Measurements from ENCODE around the gene N4BP2L2.

Gene N4BP2L2

DNA sequence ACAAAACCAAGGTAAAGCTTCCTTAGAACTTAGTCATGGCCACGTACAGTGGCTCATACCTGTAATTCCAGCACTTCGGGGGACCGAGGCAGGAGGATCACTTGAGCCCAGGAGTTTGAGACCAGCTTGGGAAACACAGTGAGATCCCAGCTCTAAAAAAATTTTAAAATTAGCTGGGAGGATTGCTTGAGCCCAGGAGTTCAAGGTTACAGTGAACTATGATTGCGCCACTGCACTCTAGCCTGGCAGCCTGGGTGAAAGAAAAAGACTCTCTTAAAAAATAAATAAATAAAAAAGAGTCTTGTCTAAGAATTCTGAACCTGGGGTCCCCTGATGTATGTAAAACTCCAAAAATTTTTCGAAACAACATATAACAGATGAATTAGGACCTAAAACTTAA is 34.9 kb downstream of the N4BP2L2 start:
- Histone ChIP-seq H3K4me1 (ENCODE audit: control insufficient read depth in 5 of 5, insufficient read depth in 5 of 5, low read length in 5 of 5) (no peaks in the 10 kb centered on the region), H3K36me3 (ENCODE audit: control insufficient read depth in 5 of 5, insufficient read depth in 5 of 5, low read length in 5 of 5) (peaks cover 3 to 29% (median 10%) of the 10 kb centered on the region in 5 donors), H3K4me3 (ENCODE audit: low read depth in 1 of 5, low read length in 5 of 5) (no peak overlapping the region), H3K9me3 (ENCODE audit: control insufficient read depth in 5 of 5, low read length in 5 of 5) (no peaks in the 10 kb centered on the region), H3K9ac (ENCODE audit: low read length in 5 of 5) (no peak overlapping the region), H3K27ac (ENCODE audit: low read depth, low read length) (no peak overlapping the region), H3K27me3 (ENCODE audit: control insufficient read depth in 5 of 5, insufficient read depth in 4 of 5, low read length in 5 of 5) (no peaks in the 10 kb centered on the region)

DNA sequence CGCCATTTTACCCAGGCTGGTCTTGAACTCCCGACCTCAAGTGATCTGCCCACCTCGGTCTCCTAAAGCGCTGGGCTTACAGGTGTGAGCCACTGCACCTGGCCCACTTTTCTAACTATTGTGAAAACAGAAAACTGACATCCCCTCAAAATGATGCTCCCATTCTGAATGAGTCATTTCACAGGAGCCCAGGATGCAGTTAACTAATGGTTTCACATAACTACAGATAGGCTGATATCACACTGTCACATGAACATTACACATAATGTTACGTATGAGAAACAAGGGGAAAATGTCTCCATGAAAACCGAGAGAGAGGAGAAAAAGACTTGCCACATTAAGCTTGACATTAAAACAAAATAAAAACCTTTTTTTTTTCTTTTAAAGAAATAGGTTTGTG is 37.5 kb downstream of the N4BP2L2 start:
- Histone ChIP-seq H3K27me3 (ENCODE audit: control insufficient read depth in 5 of 5, insufficient read depth in 4 of 5, low read length in 5 of 5) (no peaks in the 10 kb centered on the region), H3K9ac (ENCODE audit: low read length in 5 of 5) (no peak overlapping the region), H3K4me1 (ENCODE audit: control insufficient read depth in 5 of 5, insufficient read depth in 5 of 5, low read length in 5 of 5) (peaks cover 0 to 5% (median 0%) of the 10 kb centered on the region in 5 donors), H3K36me3 (ENCODE audit: control insufficient read depth in 5 of 5, insufficient read depth in 5 of 5, low read length in 5 of 5) (peaks cover 1 to 5% (median 3%) of the 10 kb centered on the region in 5 donors), H3K27ac (ENCODE audit: low read depth, low read length) (no peak overlapping the region), H3K4me3 (ENCODE audit: low read depth in 1 of 5, low read length in 5 of 5) (no peak overlapping the region), H3K9me3 (ENCODE audit: control insufficient read depth in 5 of 5, low read length in 5 of 5) (no peaks in the 10 kb centered on the region)

DNA sequence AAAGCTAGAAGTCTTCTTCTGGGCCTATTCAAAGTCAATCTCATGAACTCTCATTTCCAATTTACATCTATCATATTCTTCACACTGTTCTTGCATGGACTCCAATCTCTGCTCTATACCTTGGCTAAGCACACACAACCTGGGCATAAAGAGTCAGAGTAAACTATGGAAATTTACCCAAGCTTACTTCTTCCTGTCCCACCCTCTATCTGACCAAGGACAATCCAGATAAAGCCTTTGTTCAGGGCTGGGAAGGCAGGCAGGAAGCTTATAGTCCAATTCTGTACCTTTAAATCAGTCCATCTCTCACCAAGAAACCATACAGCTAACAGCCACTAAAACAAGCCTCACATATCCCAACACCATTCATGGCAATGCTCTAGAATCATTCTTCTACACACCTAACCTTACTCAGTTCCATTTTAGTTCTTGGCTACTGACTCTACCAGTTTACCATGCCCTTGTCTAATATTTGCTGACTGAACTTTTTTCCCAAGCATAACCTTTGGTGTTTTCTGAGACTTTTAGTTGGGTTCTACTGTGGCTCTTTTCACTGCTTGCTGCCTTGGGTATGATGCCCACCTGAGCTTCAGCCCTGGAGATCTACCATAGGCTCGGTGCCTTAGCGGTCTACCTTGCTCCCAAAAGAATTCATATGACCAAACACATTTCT is 38.9 kb downstream of the N4BP2L2 start:
- Histone ChIP-seq H3K9ac (ENCODE audit: low read length in 5 of 5) (no peak overlapping the region), H3K4me3 (ENCODE audit: low read depth in 1 of 5, low read length in 5 of 5) (no peak overlapping the region), H3K4me1 (ENCODE audit: control insufficient read depth in 5 of 5, insufficient read depth in 5 of 5, low read length in 5 of 5) (peaks cover 0 to 5% (median 0%) of the 10 kb centered on the region in 5 donors), H3K27ac (ENCODE audit: low read depth, low read length) (no peak overlapping the region), H3K27me3 (ENCODE audit: control insufficient read depth in 5 of 5, insufficient read depth in 4 of 5, low read length in 5 of 5) (no peaks in the 10 kb centered on the region), H3K36me3 (ENCODE audit: control insufficient read depth in 5 of 5, insufficient read depth in 5 of 5, low read length in 5 of 5) (no peaks in the 10 kb centered on the region), H3K9me3 (ENCODE audit: control insufficient read depth in 5 of 5, low read length in 5 of 5) (no peaks in the 10 kb centered on the region)

DNA sequence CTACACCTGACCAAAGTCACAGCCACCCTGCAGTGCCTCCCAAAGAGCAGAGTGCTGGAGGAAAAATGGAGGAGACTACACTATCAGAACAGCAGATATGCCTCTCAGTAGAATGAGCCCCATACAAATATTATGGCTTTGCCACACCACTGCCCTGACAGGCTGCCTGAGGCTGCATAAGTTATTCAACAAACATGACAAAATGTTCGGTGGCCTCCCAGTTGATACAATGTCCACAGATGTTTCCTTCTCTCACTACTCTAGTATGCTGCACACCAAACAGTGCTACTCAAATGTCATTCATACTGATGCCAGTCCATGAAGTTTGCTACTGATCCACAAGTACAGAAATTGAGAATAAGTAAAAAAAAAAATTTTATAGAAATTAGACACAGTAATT is 41.0 kb downstream of the N4BP2L2 start:
- H3K27me3 ChIP-seq (ENCODE audit: control insufficient read depth in 5 of 5, insufficient read depth in 4 of 5, low read length in 5 of 5): no peaks in the 10 kb centered on the region
- no peaks in the 10 kb centered on the region for H3K9me3 ChIP-seq (ENCODE audit: control insufficient read depth in 5 of 5, low read length in 5 of 5)
- H3K36me3 ChIP-seq (ENCODE audit: control insufficient read depth in 5 of 5, insufficient read depth in 5 of 5, low read length in 5 of 5): no peaks in the 10 kb centered on the region
- no peak overlapping the region for H3K4me3 ChIP-seq (ENCODE audit: low read depth in 1 of 5, low read length in 5 of 5)
- peaks cover 0 to 5% (median 0%) of the 10 kb centered on the region in 5 donors for H3K4me1 ChIP-seq (ENCODE audit: control insufficient read depth in 5 of 5, insufficient read depth in 5 of 5, low read length in 5 of 5)
- H3K27ac ChIP-seq (ENCODE audit: low read depth, low read length): no peak overlapping the region
- no peak overlapping the region for H3K9ac ChIP-seq (ENCODE audit: low read length in 5 of 5)

DNA sequence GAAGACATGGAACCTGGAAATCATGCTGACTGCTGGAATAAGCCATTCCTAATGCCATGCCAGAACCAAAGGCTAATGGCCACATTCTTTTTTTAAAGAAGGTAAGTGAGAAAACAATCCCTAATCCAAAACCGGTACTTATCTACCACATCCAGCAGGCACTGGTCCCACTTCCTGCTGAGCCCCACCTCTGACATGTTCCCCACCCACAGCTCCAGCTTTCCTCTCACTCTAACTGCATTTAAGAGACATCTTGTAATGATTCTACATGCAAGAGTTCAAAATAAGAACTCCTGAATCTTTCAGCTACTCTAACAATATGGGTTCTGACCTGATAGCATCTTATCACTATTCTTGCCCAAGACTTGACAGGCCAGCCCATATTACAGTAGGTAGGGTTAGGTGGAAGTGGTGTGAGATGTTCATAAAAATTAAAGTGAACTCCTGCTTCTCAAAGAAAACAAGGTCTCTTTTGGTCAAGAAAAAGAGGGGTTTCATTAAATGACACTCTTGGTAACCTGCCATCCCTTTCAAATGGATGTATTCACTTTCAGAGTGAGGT is 41.9 kb downstream of the N4BP2L2 start:
- H3K4me3 ChIP-seq (ENCODE audit: low read depth in 1 of 5, low read length in 5 of 5): no peak overlapping the region
- H3K27ac ChIP-seq (ENCODE audit: low read depth, low read length): no peak overlapping the region
- no peaks in the 10 kb centered on the region for H3K36me3 ChIP-seq (ENCODE audit: control insufficient read depth in 5 of 5, insufficient read depth in 5 of 5, low read length in 5 of 5)
- H3K4me1 ChIP-seq (ENCODE audit: control insufficient read depth in 5 of 5, insufficient read depth in 5 of 5, low read length in 5 of 5): peaks cover 0 to 5% (median 0%) of the 10 kb centered on the region in 5 donors
- no peaks in the 10 kb centered on the region for H3K9me3 ChIP-seq (ENCODE audit: control insufficient read depth in 5 of 5, low read length in 5 of 5)
- no peak overlapping the region for H3K9ac ChIP-seq (ENCODE audit: low read length in 5 of 5)
- H3K27me3 ChIP-seq (ENCODE audit: control insufficient read depth in 5 of 5, insufficient read depth in 4 of 5, low read length in 5 of 5): no peaks in the 10 kb centered on the region

DNA sequence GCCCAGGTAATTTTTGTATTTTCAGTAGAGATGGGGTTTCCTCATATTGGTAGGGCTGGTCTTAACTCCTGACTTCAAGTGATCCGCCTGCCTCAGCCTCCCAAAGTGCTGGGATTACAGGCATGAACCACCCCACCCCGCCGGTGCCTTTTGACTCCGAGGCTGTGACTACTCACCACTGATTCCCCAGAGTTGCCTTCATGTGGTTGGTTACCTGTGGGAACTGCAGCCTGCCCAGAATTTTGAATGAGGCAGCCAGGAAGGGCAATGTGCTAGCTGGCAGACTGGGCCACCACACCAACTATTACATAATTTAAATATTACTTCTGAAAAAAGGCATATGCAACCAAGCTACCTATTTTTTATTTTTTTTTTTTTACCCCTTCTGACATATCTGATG is 42.8 kb downstream of the N4BP2L2 start:
- no peaks in the 10 kb centered on the region for H3K36me3 ChIP-seq (ENCODE audit: control insufficient read depth in 5 of 5, insufficient read depth in 5 of 5, low read length in 5 of 5)
- peaks cover 0 to 5% (median 0%) of the 10 kb centered on the region in 5 donors for H3K4me1 ChIP-seq (ENCODE audit: control insufficient read depth in 5 of 5, insufficient read depth in 5 of 5, low read length in 5 of 5)
- H3K9ac ChIP-seq (ENCODE audit: low read length in 5 of 5): no peak overlapping the region
- H3K27me3 ChIP-seq (ENCODE audit: control insufficient read depth in 5 of 5, insufficient read depth in 4 of 5, low read length in 5 of 5): no peaks in the 10 kb centered on the region
- no peak overlapping the region for H3K4me3 ChIP-seq (ENCODE audit: low read depth in 1 of 5, low read length in 5 of 5)
- no peaks in the 10 kb centered on the region for H3K9me3 ChIP-seq (ENCODE audit: control insufficient read depth in 5 of 5, low read length in 5 of 5)
- H3K27ac ChIP-seq (ENCODE audit: low read depth, low read length): no peak overlapping the region

DNA sequence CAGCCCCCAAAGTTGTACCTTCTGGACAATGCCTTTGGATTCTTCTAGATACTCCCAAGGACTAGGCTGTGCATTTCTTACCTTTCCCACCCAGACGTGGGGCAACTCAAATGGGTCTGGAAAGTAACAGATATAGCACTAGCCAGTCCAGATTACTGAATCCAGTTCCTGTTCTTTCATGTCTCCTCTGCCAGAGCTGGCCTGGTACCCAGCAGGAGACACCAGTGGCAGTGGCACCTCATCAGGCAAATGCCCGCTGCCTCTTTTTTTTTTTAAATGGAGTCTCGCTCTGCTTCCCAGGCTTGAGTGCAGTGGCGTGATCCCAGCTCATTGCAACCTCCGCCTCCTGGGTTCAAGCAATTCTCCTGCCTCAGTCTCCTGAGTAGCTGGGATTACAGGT is 43.2 kb downstream of the N4BP2L2 start:
- Histone ChIP-seq H3K9me3 (ENCODE audit: control insufficient read depth in 5 of 5, low read length in 5 of 5) (no peaks in the 10 kb centered on the region), H3K4me1 (ENCODE audit: control insufficient read depth in 5 of 5, insufficient read depth in 5 of 5, low read length in 5 of 5) (peaks cover 0 to 5% (median 0%) of the 10 kb centered on the region in 5 donors)

DNA sequence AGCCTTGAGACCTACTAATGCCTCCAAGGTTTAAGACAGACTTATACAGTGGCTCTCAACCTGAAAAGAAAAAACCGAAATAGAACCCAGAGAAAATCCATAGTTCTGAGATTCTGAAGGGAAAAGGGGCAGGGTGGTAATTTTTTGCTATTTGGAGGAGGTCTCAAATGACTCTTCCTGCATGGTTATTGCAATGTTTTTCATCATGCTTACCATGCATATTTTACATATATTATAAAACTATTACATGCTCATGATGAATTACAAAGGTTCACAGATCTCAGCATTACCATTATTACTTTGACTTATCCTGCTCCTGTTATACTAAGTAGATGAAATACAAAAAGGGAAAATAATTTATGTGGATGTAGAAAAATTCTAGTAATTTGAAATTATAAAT is 47.6 kb downstream of the N4BP2L2 start:
- no peaks in the 10 kb centered on the region for H3K9me3 ChIP-seq (ENCODE audit: control insufficient read depth in 5 of 5, low read length in 5 of 5)
- H3K4me3 ChIP-seq (ENCODE audit: low read depth in 1 of 5, low read length in 5 of 5): no peak overlapping the region
- no peaks in the 10 kb centered on the region for H3K4me1 ChIP-seq (ENCODE audit: control insufficient read depth in 5 of 5, insufficient read depth in 5 of 5, low read length in 5 of 5)
- no peak overlapping the region for H3K27ac ChIP-seq (ENCODE audit: low read depth, low read length)
- H3K9ac ChIP-seq (ENCODE audit: low read length in 5 of 5): no peak overlapping the region
- no peaks in the 10 kb centered on the region for H3K27me3 ChIP-seq (ENCODE audit: control insufficient read depth in 5 of 5, insufficient read depth in 4 of 5, low read length in 5 of 5)
- H3K36me3 ChIP-seq (ENCODE audit: control insufficient read depth in 5 of 5, insufficient read depth in 5 of 5, low read length in 5 of 5): no peaks in the 10 kb centered on the region

More for the DNA sequence above, 43.2 kb downstream of the N4BP2L2 start:
- Histone ChIP-seq H3K27me3 (ENCODE audit: control insufficient read depth in 5 of 5, insufficient read depth in 4 of 5, low read length in 5 of 5) (no peaks in the 10 kb centered on the region), H3K27ac (ENCODE audit: low read depth, low read length) (no peak overlapping the region), H3K9ac (ENCODE audit: low read length in 5 of 5) (no peak overlapping the region), H3K4me3 (ENCODE audit: low read depth in 1 of 5, low read length in 5 of 5) (no peak overlapping the region), H3K36me3 (ENCODE audit: control insufficient read depth in 5 of 5, insufficient read depth in 5 of 5, low read length in 5 of 5) (no peaks in the 10 kb centered on the region)

DNA sequence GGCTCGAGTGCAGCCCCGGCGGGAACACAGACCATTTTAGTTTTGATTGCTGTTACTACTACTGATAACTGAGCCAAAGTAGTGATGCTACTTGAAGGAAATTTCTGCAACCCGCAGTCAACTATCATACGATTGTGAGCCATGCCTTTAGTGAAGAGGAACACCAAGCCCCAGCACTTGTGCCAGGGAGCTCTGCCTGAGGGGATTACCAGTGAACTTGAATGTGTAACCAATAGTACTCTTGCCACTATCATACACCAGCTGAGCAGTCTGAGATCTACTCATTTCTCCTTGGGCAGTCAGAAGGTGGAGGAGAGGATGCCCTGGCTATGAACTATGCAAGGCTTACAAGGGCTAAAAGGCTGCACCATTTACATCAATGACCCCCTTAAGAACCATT is 61.7 kb downstream of the N4BP2L2 start:
- H3K9me3 ChIP-seq (ENCODE audit: control insufficient read depth in 5 of 5, low read length in 5 of 5): no peaks in the 10 kb centered on the region
- no peak overlapping the region for H3K9ac ChIP-seq (ENCODE audit: low read length in 5 of 5)
- no peak overlapping the region for H3K4me3 ChIP-seq (ENCODE audit: low read depth in 1 of 5, low read length in 5 of 5)
- H3K27ac ChIP-seq (ENCODE audit: low read depth, low read length): no peak overlapping the region
- no peaks in the 10 kb centered on the region for H3K27me3 ChIP-seq (ENCODE audit: control insufficient read depth in 5 of 5, insufficient read depth in 4 of 5, low read length in 5 of 5)
- peaks cover 0 to 4% (median under 1%) of the 10 kb centered on the region in 5 donors for H3K4me1 ChIP-seq (ENCODE audit: control insufficient read depth in 5 of 5, insufficient read depth in 5 of 5, low read length in 5 of 5)
- H3K36me3 ChIP-seq (ENCODE audit: control insufficient read depth in 5 of 5, insufficient read depth in 5 of 5, low read length in 5 of 5): peaks cover 0 to 12% (median 4%) of the 10 kb centered on the region in 5 donors

DNA sequence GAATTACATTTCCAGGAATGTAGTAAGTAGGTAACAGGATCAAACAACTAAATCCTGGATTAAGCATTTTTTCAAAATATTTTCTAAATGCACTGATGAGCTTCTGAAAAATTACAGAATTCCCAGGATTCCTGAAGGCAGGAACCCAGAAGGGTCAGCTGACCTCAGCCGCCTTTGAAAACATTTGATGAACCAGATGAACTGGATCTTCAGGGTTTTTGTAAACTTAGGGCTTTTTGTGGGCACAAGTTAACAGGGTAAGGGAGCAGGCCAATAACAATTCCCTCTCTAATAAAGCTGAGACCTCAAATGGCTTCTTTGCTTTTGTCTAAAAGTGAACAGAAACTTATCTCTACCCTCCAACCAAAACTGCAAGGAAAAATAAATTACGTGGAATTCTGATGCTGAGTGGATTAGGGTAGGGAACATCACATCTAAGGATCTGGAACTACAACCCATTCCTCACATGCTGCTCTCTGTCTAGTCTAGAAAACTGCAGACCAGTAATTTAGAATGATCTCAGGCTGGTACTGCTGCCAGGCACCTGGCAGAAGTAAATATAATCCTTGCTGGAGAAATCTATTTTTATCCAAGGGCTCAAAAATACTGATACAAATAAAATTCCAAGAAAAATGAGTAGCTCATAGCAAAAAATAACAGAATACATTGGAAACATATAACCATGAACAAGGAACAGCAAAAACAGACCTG is 62.4 kb downstream of the N4BP2L2 start:
- Histone ChIP-seq H3K27me3 (ENCODE audit: control insufficient read depth in 5 of 5, insufficient read depth in 4 of 5, low read length in 5 of 5) (no peaks in the 10 kb centered on the region), H3K4me1 (ENCODE audit: control insufficient read depth in 5 of 5, insufficient read depth in 5 of 5, low read length in 5 of 5) (peaks cover 0 to 10% (median 4%) of the 10 kb centered on the region in 5 donors), H3K4me3 (ENCODE audit: low read depth in 1 of 5, low read length in 5 of 5) (no peak overlapping the region), H3K27ac (ENCODE audit: low read depth, low read length) (no peak overlapping the region), H3K9ac (ENCODE audit: low read length in 5 of 5) (no peak overlapping the region), H3K36me3 (ENCODE audit: control insufficient read depth in 5 of 5, insufficient read depth in 5 of 5, low read length in 5 of 5) (peaks cover 0 to 17% (median 7%) of the 10 kb centered on the region in 5 donors), H3K9me3 (ENCODE audit: control insufficient read depth in 5 of 5, low read length in 5 of 5) (no peaks in the 10 kb centered on the region)
